IPS-18c (cell line): ENCODE data around the gene SGK2.

ENCODE experiments used
- H3K4me3 ChIP-seq: 2 replicates; pipeline ENCODE4 v1.7.0; 2013; ENCODE audit warnings: low read depth, mild to moderate bottlenecking, low read length, moderate library complexity; ENCODE audit not compliant: insufficient read depth
- H3K9me3 ChIP-seq: one replicate; pipeline ENCODE4 v1.6.1; 2013; ENCODE audit warnings: mild to moderate bottlenecking, low read length, moderate library complexity; ENCODE audit not compliant: control insufficient read depth, insufficient read depth

SGK2 gene

DNA sequence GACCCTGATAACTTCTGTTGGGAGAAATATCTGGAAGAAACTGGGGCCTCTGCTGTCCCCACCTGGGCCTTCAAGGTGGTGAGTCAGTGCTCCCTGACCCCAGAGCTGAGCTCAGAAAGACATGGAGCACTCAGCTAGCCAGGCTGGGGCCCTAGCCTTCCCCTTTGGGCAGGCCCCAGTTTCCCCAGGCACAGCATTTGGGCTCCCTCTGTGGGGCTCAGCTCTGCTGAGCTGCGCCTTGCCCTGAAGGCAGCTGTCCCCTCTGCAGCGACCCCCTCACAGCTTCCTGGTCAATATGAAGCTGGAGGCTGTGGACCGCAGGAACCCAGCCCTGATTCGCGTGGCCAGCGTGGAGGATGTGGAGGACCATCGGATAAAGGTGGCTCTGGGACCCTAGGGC, 24.8 kb upstream of the SGK2 start:
- no peak overlapping the region for H3K4me3 ChIP-seq
- H3K9me3 ChIP-seq, result no peaks in the 10 kb centered on the region

DNA sequence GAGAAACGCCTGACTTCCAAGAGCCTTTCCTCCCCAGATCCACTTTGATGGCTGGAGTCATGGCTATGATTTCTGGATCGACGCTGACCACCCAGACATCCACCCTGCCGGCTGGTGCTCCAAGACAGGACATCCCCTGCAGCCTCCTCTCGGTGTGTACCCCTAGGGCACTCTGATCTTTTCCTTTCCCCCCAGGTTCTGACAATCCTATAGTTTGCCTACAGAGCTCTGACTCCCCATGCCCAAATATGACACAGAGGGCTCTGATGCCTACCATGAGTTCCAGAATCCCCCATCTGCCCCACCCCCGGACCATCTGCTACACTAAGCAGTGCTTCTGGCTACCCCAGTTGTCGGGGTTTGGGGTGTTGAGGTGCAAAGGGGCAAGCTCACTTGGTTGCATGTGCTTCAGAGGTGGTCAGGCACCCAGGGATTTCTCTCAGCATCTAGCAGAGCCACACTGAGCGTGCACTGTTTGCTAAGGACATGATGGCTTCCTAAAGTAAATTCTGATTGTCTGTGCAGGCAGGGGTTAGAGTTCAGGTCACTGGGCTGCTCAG, 24.0 kb upstream of the SGK2 start:
- no peaks in the 10 kb centered on the region for H3K9me3 ChIP-seq
- no peak overlapping the region for H3K4me3 ChIP-seq

GRCh38 chr20:43535370-43536004, 23.3 kb upstream of the SGK2 start:
- H3K4me3 ChIP-seq, result no peak overlapping the region
- no peaks in the 10 kb centered on the region for H3K9me3 ChIP-seq

GRCh38 chr20:43536041-43536816, 22.6 kb upstream of the SGK2 start:
- no peaks in the 10 kb centered on the region for H3K9me3 ChIP-seq
- no peak overlapping the region for H3K4me3 ChIP-seq

GRCh38 chr20:43536817-43537440, 21.9 kb upstream of the SGK2 start:
- Histone ChIP-seq H3K4me3 (no peak overlapping the region), H3K9me3 (no peaks in the 10 kb centered on the region)

DNA sequence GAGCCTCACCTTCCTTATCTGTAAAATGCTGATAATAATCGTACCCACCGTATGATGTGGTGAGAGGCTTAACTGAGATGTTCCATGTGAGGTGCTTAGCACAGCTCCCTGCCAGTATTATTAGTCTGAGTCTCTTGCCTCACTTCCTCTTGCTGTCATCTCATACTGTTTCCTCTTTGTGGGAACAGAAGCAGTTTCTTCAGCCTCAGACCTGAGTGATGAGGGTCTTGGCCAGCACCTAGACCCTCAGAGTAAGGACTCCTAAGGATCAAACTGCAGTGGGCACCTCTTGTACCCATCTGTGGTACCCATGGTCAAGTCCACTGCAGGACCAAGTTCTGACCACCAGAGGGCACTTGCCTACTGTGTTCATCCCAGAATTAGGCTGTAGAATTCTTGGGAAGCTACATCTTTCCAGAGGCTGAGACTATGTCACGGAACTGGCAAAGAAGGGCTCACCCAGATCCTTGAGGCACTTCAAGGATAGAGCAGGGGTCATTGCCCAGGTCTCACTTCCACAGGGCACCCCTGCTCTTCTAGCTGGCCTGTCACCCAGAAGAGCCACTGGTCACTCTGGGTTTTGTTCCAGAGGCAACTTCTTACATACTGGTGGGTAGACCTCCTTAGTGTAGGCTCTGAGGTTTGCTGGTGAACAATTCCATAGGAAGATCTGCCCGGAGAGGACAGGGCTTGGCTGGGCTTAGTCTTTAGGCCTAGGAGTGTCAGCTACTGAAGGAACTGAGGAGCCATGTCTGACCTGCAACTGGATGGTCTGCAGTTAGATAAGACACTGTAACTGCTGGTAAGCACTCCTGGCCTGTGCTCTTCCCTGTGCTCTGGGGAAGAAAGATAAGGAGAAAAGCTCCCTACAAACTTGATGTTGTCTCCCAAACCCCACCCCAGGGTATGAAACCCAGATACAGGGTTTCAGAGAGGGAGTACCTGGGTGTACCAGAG, 20.6 kb upstream of the SGK2 start:
- H3K9me3 ChIP-seq, result no peaks in the 10 kb centered on the region

DNA sequence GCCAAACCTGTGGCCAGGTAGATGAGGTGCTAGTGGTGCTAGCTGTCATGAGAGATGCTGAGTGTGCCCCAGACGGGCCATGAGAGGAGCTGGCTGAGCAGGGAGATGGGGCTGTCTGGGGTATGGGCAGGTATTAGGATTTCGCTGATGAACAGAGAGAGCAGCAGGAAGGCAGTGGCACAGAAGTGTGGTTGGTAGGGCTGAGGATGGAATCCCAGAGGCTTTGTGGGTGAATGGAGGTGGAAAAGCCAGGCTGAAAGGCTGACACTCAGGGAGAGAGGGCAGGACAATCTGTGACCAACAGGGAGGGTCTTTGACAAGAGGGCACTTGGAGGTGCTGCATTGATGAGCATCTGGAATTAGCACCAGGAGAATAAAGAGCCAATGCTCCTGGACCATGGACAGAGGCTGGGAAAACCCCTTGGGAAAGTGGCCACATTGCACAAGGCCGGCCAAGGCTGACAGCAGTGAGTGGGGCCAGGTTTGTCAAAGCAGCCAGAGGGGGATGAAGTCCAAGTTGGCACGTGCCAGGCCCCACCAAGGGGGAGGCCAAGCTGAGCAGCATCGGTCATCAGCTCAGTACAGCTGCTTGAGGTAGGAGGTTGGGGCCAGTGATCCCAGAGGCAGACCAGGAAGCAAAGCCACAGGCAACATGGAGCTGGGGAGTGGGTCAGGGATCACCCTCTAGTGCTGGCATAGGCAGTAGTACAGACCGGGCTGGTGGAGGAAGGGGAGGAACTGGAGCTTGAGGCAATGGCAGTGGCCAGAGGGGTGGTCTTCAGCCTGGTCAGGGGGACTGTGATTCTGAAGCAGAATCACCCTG, 19.7 kb upstream of the SGK2 start:
- H3K4me3 ChIP-seq, result no peak overlapping the region
- H3K9me3 ChIP-seq, result no peaks in the 10 kb centered on the region

More for the DNA sequence above, 20.6 kb upstream of the SGK2 start:
- no peak overlapping the region for H3K4me3 ChIP-seq

DNA sequence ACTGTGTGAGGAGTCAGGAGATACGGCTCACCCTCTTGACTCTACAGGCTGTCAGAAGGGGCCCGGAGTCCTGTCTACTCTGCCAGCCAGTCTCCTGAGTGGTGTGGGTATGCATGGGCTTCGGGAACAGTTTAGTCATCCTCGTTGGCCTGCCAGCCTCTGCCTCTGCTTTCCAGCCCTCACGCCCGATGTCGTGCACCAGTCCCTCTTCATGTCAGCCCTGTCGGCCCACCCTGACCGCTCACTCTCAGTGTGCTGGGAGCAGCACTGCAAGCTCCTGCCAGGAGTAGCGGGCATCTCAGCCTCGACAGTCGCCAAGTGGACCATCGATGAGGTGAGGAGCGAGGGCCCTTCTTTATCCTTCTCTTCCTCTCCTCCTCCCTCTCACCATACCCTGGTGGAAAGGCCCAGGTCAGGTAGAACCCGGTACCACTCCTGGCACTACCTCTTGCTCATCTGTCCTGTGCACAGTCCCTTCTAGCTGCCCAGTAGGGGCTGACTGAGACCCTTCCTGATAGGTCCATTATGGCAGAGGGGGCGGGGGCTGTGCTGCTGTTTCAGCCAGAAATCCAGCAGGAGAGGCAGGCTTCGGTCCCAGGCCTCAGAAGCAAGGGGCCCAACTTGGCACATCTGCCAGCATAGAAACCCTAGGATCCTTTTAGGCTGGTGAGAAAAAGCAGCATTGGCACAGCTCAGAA, 18.7 kb upstream of the SGK2 start:
- H3K9me3 ChIP-seq, result no peaks in the 10 kb centered on the region

DNA sequence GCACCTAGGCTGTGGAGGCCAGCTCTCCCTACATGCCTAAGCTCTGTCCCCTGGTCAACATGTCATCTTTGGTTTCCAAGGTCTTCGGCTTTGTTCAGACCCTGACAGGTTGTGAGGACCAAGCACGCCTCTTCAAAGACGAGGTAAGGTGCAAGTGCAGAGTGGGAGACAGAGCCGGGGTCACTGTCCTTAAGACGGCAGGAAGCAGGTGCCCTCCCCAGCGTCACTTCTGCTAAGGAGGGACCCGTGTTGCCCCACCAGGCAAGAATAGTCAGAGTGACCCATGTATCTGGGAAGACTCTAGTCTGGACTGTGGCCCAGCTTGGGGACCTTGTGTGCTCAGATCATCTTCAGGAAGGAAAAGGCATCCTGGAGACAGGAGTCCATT, 18.2 kb upstream of the SGK2 start:
- Histone ChIP-seq H3K4me3 (no peak overlapping the region), H3K9me3 (no peaks in the 10 kb centered on the region)

More for the DNA sequence above, 18.7 kb upstream of the SGK2 start:
- H3K4me3 ChIP-seq, result no peak overlapping the region

GRCh38 chr20:43541214-43541613, 17.6 kb upstream of the SGK2 start:
- H3K9me3 ChIP-seq, result no peaks in the 10 kb centered on the region
- no peak overlapping the region for H3K4me3 ChIP-seq

DNA sequence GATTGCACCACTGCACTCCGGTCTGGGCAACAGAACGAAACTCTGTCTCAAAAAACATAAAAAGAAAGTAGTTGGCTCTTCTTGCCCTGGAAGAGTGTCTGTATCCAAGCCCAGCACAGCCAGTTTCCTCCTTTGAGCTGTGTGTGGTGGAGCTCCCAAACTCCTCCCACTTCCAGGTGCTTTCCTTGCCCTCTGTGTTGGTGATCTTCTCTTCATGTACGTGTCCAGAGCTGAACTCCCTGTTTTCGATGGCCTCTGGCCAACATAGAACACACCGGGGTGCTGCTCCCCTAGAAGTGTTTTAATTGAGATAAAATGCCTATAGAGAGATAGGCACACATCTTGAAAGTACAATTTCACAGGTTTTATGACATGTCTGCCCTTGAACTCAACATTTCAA, 16.7 kb upstream of the SGK2 start:
- H3K4me3 ChIP-seq, result no peak overlapping the region
- H3K9me3 ChIP-seq, result no peaks in the 10 kb centered on the region

GRCh38 chr20:43542674-43543073, 16.2 kb upstream of the SGK2 start:
- no peaks in the 10 kb centered on the region for H3K9me3 ChIP-seq
- no peak overlapping the region for H3K4me3 ChIP-seq

DNA sequence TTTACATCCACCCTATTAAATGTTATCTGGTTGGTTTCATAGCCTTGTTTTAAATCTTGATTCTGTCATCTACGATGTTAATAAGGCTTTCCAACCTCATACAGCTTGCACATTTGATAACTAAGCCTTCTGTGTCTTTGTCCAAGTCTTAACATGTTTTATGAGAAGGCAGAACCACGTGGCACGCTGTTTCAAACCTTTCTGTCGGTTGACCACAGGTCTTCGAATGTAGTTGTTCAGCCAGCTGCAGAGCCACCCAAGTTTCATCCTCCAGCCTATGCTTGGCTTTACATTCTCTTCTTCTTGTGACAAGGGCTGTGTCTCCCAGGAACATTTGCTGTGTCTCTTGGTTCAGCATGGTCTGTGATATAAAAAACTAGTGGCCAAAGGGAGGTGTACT, 15.7 kb upstream of the SGK2 start:
- Histone ChIP-seq H3K4me3 (no peak overlapping the region), H3K9me3 (no peaks in the 10 kb centered on the region)

DNA sequence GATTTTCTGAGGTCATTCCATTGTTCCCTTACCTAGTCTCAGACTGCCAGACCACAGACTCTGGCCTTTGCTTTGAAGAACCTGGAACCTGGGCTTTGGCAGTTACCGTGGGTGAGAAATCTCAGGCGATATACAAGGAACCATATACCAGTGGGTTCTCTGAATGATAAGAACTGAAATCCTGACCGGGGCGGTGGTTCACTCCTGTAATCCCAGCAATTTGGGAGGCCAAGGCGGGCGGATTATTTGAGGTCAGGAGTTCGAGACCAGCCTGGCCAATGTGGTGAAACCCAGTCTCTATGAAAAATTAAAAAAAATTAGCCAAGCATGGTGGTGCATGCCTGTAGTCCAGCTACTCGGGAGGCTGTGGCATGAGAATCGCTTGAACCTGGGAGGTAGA, 14.3 kb upstream of the SGK2 start:
- Histone ChIP-seq H3K9me3 (no peaks in the 10 kb centered on the region), H3K4me3 (no peak overlapping the region)

- no peaks in the 10 kb centered on the region for H3K9me3 ChIP-seq
- no peak overlapping the region for H3K4me3 ChIP-seq
Observed at GRCh38 chr20:43545837-43546578, 12.8 kb upstream of the SGK2 start.
